ENCODE data around the gene TPP1.

TPP1 gene

GRCh38 chr11:6640985-6641701 lies 21.9 kb upstream of the TPP1 start:
- H3K9me3 ChIP-seq (replicated peaks; ENCODE audit: insufficient read depth, low read length), result no peaks in the 10 kb centered on the region
- no peak overlapping the region for H2AFZ ChIP-seq (ENCODE audit: low read length)
- no peaks in the 10 kb centered on the region for H3K79me2 ChIP-seq (ENCODE audit: low read length)
- H3K4me1 ChIP-seq (ENCODE audit: low read length), result no peaks in the 10 kb centered on the region
- H3K4me2 ChIP-seq (ENCODE audit: low read depth, low read length), result no peak overlapping the region
- H4K20me1 ChIP-seq (ENCODE audit: insufficient read depth, low read length), result no peaks in the 10 kb centered on the region
- H3K27ac ChIP-seq (ENCODE audit: low read length), result no peak overlapping the region
- H3F3A ChIP-seq (ENCODE audit: insufficient read depth, low read length), result no peaks in the 10 kb centered on the region
- no peaks in the 10 kb centered on the region for H3K27me3 ChIP-seq (replicated peaks; ENCODE audit: insufficient read depth, low read length)
- H3K9ac ChIP-seq (ENCODE audit: low read length), result no peak overlapping the region
- TF ChIP-seq CTCF (IDR thresholded peaks at IDR 0.05; ENCODE audit: low read length) (no peak), EZH2phosphoT487 (IDR thresholded peaks at IDR 0.05; ENCODE audit: low read length) (no peak), EZH2 (optimal IDR thresholded peaks at IDR 0.05; ENCODE audit: low read depth, low read length) (no peak)
- no peaks in the 10 kb centered on the region for H3K36me3 ChIP-seq (replicated peaks; ENCODE audit: insufficient read depth, low read length)
- DNase-seq, result no peak
- no peaks in the 10 kb centered on the region for H3K9me2 ChIP-seq (replicated peaks; ENCODE audit: insufficient read depth, low read length)
- no peak overlapping the region for H3K4me3 ChIP-seq (ENCODE audit: low read length)

- Histone ChIP-seq H3K9me3 (replicated peaks; ENCODE audit: insufficient read depth, low read length) (no peaks in the 10 kb centered on the region), H3K4me2 (ENCODE audit: low read depth, low read length) (no peak overlapping the region), H3F3A (ENCODE audit: insufficient read depth, low read length) (no peaks in the 10 kb centered on the region), H3K27ac (ENCODE audit: low read length) (no peak overlapping the region), H3K79me2 (ENCODE audit: low read length) (no peaks in the 10 kb centered on the region), H3K9ac (ENCODE audit: low read length) (no peak overlapping the region), H3K36me3 (replicated peaks; ENCODE audit: insufficient read depth, low read length) (no peaks in the 10 kb centered on the region), H4K20me1 (ENCODE audit: insufficient read depth, low read length) (no peaks in the 10 kb centered on the region), H3K4me3 (ENCODE audit: low read length) (no peak overlapping the region), H2AFZ (ENCODE audit: low read length) (no peak overlapping the region), H3K4me1 (ENCODE audit: low read length) (no peaks in the 10 kb centered on the region), H3K9me2 (replicated peaks; ENCODE audit: insufficient read depth, low read length) (no peaks in the 10 kb centered on the region), H3K27me3 (replicated peaks; ENCODE audit: insufficient read depth, low read length) (no peaks in the 10 kb centered on the region)
- TF ChIP-seq EZH2phosphoT487 (IDR thresholded peaks at IDR 0.05; ENCODE audit: low read length), result no peak
- TF ChIP-seq EZH2 (optimal IDR thresholded peaks at IDR 0.05; ENCODE audit: low read depth, low read length), result no peak
- TF ChIP-seq CTCF (IDR thresholded peaks at IDR 0.05; ENCODE audit: low read length), result no peak
- no peak for DNase-seq
These were observed 21.1 kb upstream of the TPP1 start for GRCh38 chr11:6640036-6640984.

- no peaks in the 10 kb centered on the region for H3K79me2 ChIP-seq (ENCODE audit: low read length)
- no peak overlapping the region for H3K4me3 ChIP-seq (ENCODE audit: low read length)
- TF ChIP-seq CTCF (IDR thresholded peaks at IDR 0.05; ENCODE audit: low read length), result no peak
- H3K9me2 ChIP-seq (replicated peaks; ENCODE audit: insufficient read depth, low read length), result no peaks in the 10 kb centered on the region
- no peaks in the 10 kb centered on the region for H3K27me3 ChIP-seq (replicated peaks; ENCODE audit: insufficient read depth, low read length)
- no peaks in the 10 kb centered on the region for H3K4me1 ChIP-seq (ENCODE audit: low read length)
- H3K9ac ChIP-seq (ENCODE audit: low read length), result no peak overlapping the region
- no peak overlapping the region for H3K27ac ChIP-seq (ENCODE audit: low read length)
- H2AFZ ChIP-seq (ENCODE audit: low read length), result no peak overlapping the region
- no peak for DNase-seq
- no peaks in the 10 kb centered on the region for H3K9me3 ChIP-seq (replicated peaks; ENCODE audit: insufficient read depth, low read length)
- H3F3A ChIP-seq (ENCODE audit: insufficient read depth, low read length), result no peaks in the 10 kb centered on the region
- no peak overlapping the region for H3K4me2 ChIP-seq (ENCODE audit: low read depth, low read length)
- no peaks in the 10 kb centered on the region for H3K36me3 ChIP-seq (replicated peaks; ENCODE audit: insufficient read depth, low read length)
- no peaks in the 10 kb centered on the region for H4K20me1 ChIP-seq (ENCODE audit: insufficient read depth, low read length)
These were observed 19.2 kb upstream of the TPP1 start for GRCh38 chr11:6638429-6638828.
